GM11168 (cell line): ENCODE data around the gene PER1.

Source experiments
- in situ Hi-C: fragments of 300-500 bp; cut with MboI; formaldehyde crosslinking; loops from one replicate; pipeline ENCODE4 v1.12.0; 2022; ENCODE audit warnings: low sequenced_read_pairs; ENCODE audit not compliant: unreplicated experiment

The PER1 gene, protein sequence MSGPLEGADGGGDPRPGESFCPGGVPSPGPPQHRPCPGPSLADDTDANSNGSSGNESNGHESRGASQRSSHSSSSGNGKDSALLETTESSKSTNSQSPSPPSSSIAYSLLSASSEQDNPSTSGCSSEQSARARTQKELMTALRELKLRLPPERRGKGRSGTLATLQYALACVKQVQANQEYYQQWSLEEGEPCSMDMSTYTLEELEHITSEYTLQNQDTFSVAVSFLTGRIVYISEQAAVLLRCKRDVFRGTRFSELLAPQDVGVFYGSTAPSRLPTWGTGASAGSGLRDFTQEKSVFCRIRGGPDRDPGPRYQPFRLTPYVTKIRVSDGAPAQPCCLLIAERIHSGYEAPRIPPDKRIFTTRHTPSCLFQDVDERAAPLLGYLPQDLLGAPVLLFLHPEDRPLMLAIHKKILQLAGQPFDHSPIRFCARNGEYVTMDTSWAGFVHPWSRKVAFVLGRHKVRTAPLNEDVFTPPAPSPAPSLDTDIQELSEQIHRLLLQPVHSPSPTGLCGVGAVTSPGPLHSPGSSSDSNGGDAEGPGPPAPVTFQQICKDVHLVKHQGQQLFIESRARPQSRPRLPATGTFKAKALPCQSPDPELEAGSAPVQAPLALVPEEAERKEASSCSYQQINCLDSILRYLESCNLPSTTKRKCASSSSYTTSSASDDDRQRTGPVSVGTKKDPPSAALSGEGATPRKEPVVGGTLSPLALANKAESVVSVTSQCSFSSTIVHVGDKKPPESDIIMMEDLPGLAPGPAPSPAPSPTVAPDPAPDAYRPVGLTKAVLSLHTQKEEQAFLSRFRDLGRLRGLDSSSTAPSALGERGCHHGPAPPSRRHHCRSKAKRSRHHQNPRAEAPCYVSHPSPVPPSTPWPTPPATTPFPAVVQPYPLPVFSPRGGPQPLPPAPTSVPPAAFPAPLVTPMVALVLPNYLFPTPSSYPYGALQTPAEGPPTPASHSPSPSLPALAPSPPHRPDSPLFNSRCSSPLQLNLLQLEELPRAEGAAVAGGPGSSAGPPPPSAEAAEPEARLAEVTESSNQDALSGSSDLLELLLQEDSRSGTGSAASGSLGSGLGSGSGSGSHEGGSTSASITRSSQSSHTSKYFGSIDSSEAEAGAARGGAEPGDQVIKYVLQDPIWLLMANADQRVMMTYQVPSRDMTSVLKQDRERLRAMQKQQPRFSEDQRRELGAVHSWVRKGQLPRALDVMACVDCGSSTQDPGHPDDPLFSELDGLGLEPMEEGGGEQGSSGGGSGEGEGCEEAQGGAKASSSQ (N-terminal part only)

DNA sequence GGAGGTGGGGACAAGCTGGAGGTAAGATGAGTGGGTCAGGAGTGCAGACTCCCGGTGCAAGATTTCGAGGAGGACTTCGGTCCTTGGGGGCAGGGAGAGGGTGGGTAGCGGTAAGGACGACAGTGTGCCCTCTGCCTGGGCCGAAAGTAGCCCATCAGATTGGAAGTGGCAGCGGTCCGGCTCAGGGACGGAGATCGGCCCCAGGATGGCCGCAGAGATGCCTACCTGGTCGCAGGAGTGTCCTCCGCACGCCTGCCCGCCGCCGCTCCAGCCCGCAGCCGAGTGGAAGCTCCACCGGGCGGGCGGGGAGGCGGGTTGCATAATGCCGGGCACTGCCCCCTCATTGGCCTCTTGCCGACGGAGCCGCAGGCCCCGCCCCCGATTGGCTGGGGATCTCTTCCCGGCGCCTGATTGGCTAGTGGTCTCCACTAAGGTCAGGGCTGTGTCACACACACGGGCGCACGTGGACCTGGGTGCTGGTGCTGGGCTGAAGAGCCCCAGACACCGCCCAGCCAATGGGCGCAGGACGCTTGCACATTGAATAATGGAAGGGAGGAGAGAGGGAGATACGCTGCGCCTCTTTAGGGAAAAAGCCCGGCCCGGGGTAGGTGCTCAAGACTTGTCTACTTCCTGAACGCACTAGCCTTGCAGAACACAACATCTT lies at the start of gene PER1:
PER1 (minus strand) TSS at position 293 of the 664 bp plus-strand sequence. CDS start 1,698 bp downstream, outside the sequence.
- in situ Hi-C loops: no loop called here

DNA sequence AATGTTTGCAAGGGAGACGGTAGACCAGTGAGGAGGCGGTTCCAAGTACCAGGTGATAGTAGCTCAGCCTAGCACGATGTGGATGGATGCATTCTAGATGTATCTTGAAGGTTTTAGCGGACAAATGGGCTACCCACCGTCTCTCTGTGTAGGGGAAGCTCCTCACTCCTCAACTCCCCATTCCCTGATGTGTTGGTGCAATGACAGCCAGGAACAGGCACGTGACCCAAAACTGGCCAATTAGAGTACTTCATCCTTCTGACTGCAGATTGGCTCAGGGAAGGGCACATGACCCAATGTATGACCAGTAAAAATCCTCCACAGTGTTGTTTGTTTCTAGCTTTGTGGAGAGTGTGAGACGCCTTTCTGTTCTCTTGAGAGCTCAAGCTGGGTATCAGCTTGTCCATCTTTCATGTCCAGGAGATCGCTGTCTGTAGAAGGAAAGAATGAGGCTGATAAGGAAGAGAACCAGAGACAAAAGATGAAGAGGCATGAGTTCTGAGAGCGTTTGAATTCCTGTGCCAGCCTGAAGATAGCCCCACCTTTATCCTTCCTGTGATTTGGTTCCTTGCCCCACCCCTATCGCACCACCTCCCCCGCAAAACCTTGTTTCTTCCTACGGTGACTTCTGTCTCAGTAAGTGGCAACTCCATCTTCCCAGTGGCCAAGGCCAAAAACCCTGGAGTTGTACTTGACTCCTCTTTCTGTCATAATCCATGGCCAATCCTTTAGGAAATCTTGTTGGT lies 40.0 kb upstream of the PER1 start:
- in situ Hi-C loops: no loop called here

DNA sequence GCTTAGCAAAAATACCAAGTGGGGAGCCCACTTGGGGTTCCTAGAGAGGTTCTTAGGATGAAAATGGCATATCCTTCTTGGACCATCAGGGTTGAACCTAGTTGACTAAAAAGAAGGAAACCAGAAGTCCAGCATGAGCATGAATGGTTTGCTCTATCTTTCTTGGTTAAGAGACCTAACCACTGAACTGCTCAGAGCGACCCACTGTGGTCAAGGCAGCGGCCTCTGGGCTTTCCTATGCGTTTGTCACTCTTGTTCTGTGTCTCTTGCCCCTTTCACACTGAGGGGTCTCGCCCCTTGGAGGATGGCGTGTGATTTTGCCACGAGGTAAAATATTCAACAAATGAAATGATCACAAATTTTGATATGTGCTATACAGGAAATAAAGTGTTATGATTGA lies 38.3 kb upstream of the PER1 start:
- in situ Hi-C loops: no loop called here

DNA sequence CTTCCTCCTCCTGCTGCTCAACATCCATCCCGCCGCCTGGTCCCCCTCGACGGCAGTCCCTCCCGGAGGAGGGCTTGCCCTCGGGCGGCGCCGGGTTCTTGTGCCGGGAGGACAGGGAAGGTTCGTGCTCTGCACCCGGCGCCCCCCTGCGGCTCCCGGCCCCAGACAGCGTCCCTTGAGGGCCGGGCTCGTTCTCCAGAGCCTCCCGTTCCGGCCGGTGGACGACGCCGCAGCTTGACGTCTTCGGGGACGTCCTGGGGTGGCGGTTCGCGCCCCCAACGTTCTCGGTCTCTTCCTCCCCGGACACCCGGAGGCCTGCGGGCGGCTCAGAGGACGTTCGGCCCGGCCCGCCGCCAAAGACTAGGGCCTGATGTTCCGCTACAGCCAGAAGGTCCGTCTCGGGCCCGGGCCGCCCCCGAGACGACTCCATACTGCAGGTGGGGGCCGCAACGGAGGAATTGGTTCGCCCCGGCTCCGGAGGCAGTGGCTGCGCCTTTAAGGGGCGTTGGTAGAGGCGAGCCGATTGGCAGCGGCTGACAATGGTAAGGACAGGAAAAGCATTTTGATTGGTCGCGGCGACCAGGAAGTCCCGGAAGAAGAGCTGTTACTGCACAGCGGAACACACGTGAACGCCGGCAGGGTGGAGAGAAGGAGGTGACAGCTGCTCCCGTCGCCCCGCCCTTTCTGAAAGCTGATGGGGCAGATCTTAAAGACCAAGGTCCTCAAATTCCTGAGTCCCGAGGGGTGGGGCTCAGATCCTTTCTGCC lies 37.7 kb upstream of the PER1 start, which contains the start of gene BORCS6:
BORCS6 (minus strand) TSS at position 470 of the 767 bp plus-strand sequence; CDS start at position 430, 40 bp downstream.
- in situ Hi-C loops: no loop called here

DNA sequence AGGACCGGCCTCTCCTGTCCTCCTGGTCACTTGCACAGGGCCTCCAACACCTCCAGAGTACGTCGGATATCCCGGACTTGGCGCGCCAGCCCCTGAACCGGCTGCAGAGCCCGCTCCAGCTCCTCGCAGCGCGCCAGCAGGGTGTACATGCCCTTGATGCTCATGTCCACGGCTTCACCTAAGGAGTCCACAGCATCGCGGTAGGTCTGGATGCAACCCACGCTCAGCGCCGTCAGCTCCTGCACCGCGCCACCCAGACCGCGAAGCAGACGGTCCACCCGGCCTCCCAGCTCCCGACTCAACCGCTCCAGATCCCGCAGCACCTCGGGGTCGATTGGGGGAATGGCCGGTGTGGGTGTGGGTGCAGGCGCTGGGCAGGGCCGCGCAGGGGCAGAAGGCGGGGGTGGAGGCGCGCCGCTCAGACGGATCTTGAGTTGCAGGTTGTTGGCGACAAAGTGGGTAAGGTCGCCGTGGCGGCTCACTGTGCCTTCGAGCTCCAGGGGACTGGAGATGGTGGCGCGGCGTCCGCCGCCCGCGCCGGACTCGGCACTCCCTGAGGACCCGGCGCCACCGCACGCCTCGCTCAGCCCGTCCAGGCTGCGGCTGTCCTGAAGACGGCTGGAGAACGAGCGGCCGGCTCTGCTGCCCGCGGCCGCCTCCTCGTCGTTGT lies 37.0 kb upstream of the PER1 start:
- in situ Hi-C loops: no loop called here

DNA sequence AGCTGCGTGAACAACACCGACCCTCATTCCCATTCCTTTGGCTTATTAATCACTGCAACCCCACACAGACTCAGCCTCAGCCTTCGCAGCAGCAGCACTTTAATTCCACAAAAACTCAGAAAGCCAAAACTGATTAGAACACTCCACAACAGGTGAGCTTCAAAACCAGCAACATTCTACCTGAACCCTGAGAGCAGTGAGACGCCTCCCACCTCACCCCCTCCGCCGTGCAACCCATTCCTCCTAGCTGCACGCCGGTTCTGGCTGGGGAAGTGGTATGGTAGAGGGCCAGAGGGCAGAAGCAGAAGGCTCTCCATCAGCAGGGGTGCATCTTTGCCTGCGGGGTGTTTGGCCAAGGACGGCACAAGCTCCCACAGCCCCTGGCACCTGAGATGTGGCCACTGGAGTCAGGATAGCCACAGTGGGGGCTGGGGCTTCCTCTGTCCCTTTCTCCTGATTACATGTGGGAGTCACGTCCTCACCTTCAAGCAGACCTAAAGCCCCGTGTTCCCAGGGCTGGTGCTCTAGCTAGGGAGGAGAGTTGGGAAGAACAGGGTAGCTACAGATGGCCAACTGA lies 36.1 kb upstream of the PER1 start:
- in situ Hi-C loops: no loop called here

DNA sequence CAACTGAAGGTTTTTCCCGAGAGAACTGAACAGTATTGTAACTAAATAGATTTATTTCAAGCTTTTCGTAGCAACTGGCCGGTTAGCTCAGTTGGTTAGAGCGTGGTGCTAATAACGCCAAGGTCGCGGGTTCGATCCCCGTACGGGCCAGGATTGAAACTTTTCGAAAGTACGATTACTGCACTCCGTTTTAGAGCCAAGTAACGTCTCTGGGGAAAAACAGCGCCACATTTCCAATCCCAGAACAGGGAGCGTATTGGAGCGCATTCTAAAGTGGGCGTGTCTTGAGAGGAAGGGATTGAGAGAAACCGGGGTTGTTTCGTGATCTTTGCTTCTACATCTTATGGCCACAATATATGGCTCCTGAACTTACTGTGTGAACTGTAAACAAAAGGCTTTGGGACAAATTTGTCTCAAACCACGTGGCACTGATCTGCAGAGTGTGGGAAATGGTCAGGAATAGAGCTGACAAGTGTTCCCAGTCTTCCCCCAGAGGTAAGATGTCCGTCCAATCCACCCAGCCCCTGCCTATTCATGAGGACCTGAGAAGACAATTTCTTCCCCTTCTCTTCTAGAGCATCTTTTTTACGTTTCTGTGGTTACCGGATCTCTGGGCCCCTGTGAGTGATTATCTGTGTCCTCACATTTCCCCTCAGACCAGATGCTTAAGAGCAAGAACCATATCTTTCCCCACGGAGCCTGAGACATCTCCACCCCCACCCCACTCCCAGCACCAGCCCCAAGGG lies 35.5 kb upstream of the PER1 start:
- in situ Hi-C loops: no loop called here

DNA sequence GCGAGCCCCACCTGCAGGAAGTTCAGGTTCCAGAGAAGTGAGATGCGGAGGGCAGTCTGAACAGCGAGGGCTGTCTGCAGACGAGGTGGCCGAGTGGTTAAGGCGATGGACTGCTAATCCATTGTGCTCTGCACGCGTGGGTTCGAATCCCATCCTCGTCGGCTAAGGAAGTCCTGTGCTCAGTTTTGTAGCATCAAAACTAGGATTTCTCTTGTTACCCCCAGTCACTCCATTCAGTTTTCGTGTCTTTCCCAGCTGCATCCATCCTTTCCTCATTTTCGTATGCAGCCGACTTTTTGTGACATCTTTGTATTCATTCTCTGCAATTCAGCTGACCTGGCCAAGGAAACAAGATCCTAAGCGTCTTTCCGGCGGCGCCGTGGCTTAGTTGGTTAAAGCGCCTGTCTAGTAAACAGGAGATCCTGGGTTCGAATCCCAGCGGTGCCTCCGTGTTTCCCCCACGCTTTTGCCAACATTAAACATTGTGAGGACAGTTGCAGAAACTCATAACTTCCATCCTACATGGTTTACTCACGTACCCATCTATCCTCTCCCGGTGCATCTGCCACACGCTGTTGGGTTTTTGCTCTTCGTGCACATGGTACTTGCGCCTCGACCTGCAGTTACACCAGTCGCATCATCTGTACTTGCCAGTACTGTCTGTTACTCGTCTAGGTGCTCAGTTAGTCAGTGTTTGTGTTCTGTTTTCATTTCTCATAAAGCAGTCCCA lies 34.7 kb upstream of the PER1 start:
- in situ Hi-C loops: no loop called here

DNA sequence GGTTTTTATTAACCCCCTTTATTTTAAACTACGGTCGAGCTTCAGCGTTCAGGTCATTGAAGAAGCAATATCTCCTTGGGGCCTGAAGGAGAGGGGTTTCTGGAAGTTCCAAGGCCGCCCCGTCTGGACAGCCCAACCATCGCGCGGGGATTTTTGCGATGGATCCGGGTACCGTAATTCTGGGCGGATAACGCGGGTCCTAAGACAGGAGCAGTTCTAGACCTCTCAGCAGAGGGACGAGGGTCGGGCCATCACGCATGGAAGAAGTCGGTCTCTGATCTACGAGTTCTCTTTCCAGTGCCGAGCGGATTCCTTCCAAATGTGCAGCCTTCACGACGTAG lies 34.2 kb upstream of the PER1 start:
- in situ Hi-C loops: no loop called here

DNA sequence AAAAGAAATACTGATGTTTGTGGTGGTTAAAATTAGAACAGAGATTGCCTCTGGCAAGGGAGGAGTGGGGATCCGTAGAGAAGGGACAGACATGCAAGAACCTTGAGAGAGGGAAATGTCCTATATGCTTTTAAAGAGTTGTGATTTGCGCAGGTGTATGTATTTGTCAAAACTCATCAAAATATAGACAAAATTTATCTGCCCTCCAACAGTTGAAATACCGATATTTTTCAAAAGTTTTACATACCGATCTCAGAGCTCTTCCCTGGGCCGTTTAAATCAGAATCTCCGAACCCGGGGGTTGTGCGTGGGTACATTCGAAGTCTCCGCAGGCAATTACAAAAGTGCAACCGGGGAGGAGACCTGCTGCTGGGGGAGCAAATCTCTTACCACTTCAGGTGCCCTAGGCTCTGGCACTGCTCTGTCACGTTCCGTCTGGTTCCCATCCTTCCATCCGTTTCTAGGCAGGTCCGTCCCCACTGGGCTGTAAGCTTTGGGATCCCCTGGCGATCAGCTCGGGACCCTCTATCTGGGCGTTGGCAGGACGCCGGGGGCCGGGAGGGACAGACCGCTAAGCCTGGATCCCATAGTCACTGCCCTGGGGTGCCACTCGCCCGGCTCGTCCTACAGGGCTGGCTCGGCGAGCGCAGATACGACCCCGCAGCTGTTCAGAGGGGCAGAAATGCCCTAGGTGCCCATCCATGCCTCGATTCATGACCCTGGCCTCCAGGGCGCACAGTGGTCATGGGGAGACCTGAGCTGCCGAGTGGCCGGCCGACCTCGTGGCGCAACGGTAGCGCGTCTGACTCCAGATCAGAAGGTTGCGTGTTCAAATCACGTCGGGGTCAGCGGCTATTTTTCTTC lies 33.6 kb upstream of the PER1 start:
- in situ Hi-C loops: no loop called here

DNA sequence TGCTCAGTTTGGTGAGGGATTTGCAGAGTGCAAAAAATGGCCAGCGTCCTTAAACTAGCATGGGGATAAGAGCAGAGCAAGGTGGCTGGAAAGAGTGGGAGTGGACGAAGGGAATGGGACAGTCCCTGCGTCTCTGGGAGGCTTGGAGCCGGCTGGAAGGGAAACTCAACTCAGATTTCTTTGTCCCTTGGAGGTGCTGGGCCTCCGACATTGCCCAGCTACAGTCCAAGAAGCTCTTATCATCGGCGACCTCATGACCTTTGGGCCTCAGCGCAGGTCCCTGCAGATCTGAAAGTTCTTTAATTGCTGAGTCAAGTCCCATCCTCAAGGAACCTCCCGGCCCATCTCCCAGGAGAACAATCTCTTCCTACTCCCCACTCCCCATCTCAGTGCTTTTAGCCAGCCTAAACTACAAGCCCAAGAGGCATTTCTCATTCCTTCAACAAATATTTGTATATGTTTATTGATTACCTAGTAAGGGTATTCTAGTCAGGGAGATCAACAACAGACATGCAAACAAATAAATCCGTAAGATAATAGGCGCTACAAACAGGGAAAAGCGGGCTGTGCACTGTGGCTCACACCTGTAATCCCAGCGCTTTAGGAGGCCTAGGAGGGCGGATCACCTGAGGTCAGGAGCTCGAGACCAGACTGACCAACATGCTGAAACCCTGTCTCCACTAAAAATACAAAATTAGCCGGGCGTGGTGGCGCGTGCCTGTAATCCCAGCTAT lies 25.0 kb upstream of the PER1 start:
- in situ Hi-C loops: no loop called here

DNA sequence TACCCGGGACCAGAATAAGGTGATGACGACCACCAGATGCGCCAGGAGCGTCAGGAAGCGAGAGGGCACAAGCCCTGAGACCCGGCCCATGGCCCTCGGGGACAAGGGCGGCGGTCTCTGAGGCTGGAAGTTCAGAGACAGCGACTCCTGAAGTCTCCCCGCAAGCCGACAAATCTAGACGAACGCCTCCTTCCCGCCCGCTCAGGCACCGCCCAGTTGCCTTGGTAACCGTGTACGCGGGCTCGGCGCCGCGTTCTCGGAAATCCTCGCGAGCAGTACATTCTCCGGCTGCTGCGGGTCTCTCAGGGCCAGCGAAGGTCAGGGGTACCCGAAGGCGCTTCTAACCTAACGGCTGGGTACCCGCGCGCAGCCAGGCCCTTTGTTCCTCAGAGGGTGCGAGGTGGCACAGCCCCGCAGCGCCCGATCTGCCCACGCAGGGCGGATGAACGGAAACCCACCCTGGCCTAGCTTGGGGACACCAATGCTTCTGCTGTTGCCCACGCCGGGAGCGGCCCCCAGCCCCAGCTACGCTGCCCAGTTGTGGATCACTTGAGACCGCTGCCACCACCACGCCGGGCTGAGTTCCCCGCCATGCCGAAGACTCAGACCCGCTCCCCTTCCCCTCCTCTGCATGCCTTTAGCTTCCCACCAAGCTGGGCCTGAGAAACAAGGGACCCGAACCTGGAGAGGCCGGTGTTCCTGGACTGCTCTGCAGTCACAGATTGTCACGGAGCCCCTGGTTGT lies 24.2 kb upstream of the PER1 start, which contains the start of gene TMEM107:
TMEM107 (minus strand) TSS at position 184 of the 744 bp plus-strand sequence; CDS start at position 90, 94 bp downstream.
- in situ Hi-C loops: no loop called here

DNA sequence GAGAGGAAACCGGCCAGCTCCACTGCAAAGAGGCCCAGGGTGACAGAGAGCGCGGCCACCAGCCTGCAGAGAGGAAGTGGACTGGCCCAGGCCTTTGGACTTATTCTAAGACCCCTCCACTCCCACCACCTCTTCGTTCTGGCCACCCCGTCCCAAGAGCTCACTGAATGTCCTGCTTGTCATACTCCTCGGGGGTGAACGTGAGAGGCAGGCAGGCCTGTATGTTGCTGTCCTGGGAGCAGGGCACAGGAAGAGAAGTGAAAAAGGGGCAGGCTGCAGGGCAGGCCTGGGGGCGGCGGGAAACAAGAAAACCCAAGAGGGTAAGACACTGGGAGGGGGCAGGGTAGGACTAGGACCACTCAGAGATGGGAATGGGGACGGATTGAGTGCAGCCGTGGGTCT lies 23.6 kb upstream of the PER1 start:
- in situ Hi-C loops: no loop called here

DNA sequence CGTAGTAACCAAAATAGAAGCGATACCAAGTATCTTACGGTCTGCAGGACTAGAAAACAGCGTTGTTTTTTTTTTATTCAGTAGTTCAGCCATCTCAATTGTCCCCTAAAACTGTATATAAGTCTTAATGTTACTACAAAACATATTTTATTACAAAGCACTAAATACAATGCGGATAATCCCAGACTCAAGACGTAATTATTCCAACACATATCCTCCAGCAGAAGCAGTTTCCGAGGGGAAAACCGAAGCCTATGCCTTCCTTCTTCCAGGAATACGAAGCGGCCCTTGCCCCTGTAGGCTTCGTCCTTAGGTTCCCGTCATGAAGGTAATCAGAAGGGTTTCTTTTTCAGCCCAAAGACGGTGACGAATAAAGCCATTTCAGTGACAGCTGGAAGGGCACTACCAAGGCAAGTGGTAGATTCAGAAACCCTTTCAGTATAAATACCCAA lies 21.7 kb upstream of the PER1 start:
- in situ Hi-C loops: no loop called here
